Activated CD4-positive, alpha-beta T cell treated with anti-CD3 and anti-CD28 coated beads, Interleukin-2, amount 50 U/mL, for 48 hours (primary cell): Measurements from ENCODE around the gene PDZD8.

Source experiments
- DNase-seq, 2 experiments: peaks; one replicate each; pipeline ENCODE4 v3.0.0-alpha.2; 2020

The PDZD8 gene

DNA sequence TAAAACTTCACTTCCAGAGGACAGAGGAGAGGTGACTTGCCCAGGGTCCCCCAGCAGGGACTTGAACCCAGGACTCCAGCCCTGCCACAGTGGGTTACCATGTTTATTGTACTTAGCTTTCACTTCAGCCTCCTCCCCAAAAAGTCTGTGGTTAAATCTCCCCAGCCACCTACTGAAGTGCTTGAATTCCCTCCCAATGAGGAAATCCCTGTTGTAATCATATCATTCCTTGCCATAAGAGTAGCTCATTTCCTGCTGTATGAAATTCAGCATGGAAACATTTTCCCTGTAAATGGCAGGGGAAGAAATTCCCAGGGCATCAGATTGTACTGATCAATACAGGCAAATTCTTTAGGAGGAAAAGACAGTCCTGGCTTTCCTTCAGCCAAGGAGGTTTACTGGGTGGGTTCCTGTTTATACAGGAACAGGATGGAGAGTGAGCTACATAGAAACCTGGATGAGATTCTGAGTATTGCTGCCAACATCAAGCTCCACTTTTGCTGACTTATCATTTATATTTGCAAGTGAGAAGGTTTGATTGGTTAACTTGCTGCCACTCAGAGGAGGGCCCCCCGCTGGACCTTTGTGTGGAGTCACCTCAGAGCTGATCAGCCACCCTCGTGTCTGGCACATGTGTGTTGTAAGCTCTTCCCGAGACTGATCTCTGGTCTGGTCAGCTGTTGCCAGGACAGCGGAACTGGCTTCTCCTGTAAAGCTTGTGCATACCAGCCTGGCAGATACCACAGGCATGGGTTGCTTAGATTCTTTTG is 16.4 kb upstream of the PDZD8 start:
- no peak for DNase-seq

DNA sequence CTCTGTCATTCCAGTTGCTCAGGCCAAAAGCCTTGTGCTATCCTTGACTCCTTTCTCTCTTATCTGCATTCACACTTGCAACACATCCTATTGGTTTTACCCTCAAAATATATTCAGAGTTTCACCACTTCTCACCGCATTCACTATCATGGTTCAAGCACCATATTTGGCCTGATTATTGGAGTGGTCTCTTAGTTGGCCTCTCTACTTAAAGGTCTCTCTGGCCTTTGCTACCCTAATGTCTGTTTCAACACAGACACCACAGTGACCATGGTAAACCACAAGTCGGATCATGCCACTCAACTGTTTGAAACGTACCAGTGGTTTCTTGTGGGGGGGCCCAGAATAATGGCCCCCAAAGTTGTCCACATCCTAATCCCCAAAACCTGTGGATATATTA is 15.2 kb upstream of the PDZD8 start:
- DNase-seq = no peak

- DNase-seq = no peak
These were observed 11.6 kb upstream of the PDZD8 start for GRCh38 chr10:117386805-117387204.

GRCh38 chr10:117382861-117383260 is 7.6 kb upstream of the PDZD8 start:
- DNase-seq = no peak

DNA sequence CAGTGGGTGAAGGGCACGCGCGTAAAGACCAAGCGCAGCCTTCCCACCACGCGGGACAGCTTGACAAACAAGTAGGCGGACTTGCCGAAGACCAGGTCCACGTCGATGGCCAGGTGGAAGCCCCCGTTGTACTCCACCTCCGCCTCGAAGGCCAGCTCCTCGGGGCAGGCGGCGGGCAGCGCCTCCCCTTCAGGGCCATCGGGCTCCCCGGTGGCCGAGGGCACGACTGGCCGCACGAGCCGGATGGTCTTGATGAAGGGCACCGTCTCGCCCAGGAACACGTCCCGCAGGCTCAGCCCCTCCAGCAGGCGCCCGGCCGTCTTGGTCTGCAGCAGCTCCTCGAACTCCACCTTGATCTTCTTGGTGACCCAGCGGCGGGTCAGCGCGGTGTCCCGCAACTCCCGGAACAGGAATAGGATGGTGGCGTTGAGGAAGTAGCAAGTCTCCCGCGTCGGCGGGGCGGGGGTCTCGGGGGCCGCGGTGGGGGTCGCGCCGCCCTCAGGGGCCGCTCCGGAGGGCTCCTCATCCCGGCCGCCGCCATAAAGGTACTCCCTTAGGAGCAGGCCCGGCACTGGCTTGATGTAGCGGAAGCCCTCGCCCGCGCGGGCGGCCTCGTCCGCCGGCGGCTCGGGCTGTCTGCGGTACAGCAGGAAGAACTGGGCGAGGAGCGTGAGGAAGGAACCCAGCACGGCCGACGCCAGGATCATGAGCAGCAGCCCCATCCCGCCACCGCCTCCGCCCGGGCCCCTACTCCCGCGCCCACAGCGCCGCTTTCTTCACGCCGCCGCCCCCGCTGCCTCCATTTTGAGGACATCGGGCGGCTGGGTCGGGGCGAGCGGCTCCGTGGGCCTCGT is 507 bp downstream of the PDZD8 start:
- DNase-seq = peak; percentile 32 to 47

- DNase-seq = peak; percentile 35 to 39
These were observed 1.3 kb downstream of the PDZD8 start for GRCh38 chr10:117373823-117374505.

GRCh38 chr10:117370205-117370604 is 5.0 kb downstream of the PDZD8 start:
- no peak for DNase-seq

DNA sequence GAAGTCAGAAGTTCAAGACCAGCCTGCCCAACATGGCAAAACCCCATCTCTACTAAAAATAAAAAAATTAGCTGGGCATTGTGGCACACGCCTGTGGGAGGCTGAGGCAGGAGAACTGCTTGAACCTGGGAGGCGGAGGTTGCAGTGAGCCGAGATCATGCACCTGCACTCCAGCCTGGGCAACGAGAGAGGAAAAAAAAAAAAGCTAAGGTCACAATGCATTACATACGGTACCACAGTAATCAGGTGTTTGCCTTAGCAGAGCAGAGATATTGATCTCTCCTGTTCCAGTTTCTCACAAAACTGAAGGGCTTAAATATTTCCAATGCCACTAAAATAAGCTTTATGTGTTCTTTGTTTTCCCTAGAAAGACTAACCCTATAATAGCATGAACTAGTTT is 7.5 kb downstream of the PDZD8 start:
- no peak for DNase-seq

- no peak for DNase-seq
These were observed 8.5 kb downstream of the PDZD8 start for GRCh38 chr10:117366741-117367140.

GRCh38 chr10:117365612-117366011 is 9.6 kb downstream of the PDZD8 start:
- DNase-seq = no peak

DNA sequence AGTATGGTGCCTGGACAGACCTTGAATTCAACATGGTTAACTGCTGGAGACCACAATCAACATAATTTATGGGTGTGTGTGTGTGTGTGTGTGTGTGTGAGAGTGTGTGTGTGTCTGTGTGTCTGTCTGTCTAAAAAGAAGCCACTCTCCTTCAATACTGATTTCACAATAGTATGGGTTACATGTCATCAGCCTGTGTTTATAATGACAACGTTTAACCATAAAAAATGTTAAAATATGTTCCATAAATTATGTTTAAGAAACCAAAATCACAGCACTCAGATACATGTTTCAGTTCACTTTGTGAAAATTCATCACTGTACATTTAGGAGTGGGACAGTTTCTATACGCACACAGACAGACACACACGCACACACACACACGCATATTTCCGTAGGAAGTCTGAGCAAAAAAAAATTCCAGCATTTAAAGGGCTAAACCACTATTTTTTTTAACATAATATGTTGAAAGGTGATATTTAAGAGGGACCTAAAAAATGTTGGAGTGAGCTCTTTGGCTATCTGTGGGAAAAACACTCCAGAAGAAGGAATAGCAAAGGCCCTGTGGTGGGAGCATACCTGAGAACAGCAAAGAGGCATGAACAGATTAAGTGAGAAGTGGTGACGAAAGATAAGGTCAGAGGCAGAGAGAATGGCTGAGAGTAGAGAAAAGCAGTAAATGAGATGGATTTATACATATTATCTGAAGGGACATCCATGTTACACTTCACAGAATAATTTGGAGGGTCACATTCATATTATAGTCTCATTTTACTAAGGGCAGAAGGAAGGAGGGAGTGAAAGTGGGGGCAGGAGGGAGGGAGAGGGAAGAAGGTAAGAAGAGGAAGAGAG is 10.9 kb downstream of the PDZD8 start:
- DNase-seq = no peak

DNA sequence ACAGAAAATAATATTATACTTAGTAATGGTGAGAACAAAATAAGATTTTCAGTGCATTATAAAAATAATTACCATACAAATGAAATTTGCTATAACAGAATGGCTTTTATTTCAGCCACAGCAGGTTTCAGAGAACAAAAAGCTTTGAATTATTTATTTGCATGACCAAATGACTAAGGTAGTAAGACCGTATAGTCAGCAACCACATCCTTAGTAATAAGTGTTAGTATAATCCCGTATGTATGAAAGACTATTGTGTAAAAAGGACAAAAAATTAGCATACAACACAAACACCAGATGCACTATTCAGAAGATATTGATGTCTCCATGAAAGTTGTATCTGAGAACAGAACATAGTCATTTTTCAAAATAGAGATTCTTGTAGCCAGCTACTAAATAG is 12.2 kb downstream of the PDZD8 start:
- no peak for DNase-seq

DNA sequence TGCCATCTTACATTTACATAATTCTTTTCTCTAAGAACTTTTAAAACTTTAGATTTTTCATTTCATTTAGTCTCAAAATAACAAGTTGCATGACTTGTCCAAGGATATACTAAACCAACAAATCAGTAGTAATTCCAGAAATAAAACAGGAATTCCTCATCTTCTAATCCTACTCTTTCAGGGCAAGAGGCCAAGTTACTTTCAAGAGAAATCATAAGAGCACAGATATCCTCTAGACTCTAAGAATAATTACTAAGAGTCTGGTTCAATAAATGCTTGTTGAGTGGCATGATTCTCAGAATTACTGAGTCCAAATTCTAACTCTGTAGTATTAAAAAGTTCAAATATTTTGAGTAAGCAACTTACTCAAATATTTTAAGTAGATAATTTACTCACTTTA is 12.9 kb downstream of the PDZD8 start:
- no peak for DNase-seq

DNA sequence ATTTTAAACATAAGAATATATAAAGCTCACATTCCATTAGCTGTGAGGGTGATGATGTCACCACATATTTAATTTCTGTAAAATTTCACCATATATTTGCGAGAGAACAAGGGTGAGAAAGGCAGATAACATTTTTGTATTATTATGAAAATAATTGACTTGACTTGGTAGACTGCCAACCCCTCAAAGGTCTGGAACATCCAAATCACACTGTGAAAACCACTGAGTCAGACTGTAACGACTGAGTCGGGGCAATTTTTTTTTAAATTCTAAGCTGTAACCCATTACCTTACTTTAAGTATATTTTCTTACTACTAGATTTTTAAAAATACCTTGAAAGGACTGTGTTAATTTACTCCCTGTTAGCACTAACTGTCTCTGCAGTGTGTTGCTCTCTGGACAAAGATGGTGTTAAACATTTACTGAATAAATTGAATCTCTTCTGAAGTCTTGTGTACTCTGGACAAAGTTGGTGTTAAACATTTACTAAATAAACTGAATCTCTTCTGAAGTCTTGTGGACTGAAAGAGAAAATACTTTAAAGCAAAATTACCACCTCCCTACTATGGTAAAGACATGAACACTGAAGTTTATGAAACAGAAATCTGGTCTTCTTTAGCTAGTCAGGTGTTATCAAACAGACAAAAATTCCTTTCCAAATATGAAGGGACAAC is 14.1 kb downstream of the PDZD8 start:
- no peak for DNase-seq

DNA sequence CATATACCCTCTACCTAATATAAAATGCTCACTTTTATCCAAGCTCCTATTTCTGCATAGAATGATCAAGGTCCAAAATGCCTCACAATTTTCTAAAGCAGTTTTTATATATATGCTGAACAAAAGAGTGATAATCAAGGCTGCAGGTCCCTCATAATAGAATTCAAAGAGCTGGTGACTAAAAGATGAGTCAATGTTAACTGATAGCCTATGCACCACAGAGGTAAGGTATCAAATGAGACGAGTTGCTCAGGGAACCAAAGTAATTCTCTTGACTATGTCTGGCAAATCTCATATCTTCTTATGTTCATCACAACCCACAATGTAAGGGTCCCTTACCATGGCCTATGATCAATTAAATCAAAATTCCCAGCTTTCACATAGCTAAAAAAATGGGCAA is 15.2 kb downstream of the PDZD8 start:
- DNase-seq = no peak

GRCh38 chr10:117355072-117355471 is 20.2 kb downstream of the PDZD8 start:
- DNase-seq = no peak

- no peak for DNase-seq
These were observed 21.6 kb downstream of the PDZD8 start for GRCh38 chr10:117353684-117354083.

GRCh38 chr10:117352724-117353123 is 22.5 kb downstream of the PDZD8 start:
- DNase-seq = no peak

GRCh38 chr10:117351996-117352395 is 23.2 kb downstream of the PDZD8 start:
- no peak for DNase-seq

- DNase-seq = no peak
These were observed 23.7 kb downstream of the PDZD8 start for GRCh38 chr10:117351558-117351957.

- DNase-seq = no peak
These were observed 24.3 kb downstream of the PDZD8 start for GRCh38 chr10:117350909-117351308.

DNA sequence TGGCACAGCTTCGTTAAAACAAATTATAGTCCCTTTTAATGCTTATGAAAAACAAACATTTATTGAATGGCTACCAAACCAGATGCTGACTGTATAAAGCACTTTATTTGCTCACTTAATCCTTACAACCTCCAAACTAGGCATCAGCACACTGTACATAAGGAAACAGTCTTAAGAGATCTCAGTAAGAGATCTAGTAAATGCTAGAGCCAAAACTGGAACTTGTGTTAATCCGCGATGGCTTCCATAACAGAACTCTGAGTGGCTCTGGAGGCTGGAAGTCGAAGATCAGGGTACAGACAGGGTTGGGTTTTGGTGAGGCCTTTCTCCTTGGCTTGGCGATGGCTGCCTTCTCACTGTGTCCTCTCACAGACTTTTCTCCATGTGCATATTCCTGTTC is 27.0 kb downstream of the PDZD8 start:
- no peak for DNase-seq
